ENCODE measurements around the gene HOXD10.

Gene HOXD10

GRCh38 chr2:176099728-176100546 lies 16.6 kb upstream of the HOXD10 start, which contains the start of gene HOXD12:
TSS of gene HOXD12 (plus strand) at chr2:176099795. CDS start at chr2:176099802, 7 bp downstream.
- no peak for TF ChIP-seq PPARA (CRISPR knock-in tag; IDR thresholded peaks at IDR 0.05; ENCODE audit: borderline replicate concordance)
- TF ChIP-seq POU6F1 (CRISPR knock-in tag; IDR thresholded peaks at IDR 0.05; ENCODE audit: borderline replicate concordance, low read depth) = no peak
- no peak for TF ChIP-seq ZFP3 (CRISPR knock-in tag; IDR thresholded peaks at IDR 0.05)
- TF ChIP-seq TOX (CRISPR knock-in tag; IDR thresholded peaks at IDR 0.05; ENCODE audit: borderline replicate concordance) = no peak
- no peak for ATAC-seq

- TF ChIP-seq GLIS3 (CRISPR knock-in tag; IDR thresholded peaks at IDR 0.05) (no peak), ZNF8 (CRISPR knock-in tag; IDR thresholded peaks at IDR 0.05) (no peak), ZFP30 (CRISPR knock-in tag; IDR thresholded peaks at IDR 0.05) (no peak), ZC3H10 (CRISPR knock-in tag; IDR thresholded peaks at IDR 0.05) (no peak), ISL1 (CRISPR knock-in tag; IDR thresholded peaks at IDR 0.05) (no peak), ESRRG (CRISPR knock-in tag; IDR thresholded peaks at IDR 0.05) (no peak), OSR1 (CRISPR knock-in tag; IDR thresholded peaks at IDR 0.05) (no peak), ZNF565 (CRISPR knock-in tag; conservative IDR thresholded peaks at IDR 0.05; ENCODE audit: low read depth) (no peak), CSDC2 (CRISPR knock-in tag; IDR thresholded peaks at IDR 0.05) (no peak), BACH2 (CRISPR knock-in tag; IDR thresholded peaks at IDR 0.05; ENCODE audit: borderline replicate concordance) (no peak), POU6F1 (CRISPR knock-in tag; IDR thresholded peaks at IDR 0.05; ENCODE audit: borderline replicate concordance, low read depth) (no peak), TOX (CRISPR knock-in tag; IDR thresholded peaks at IDR 0.05; ENCODE audit: borderline replicate concordance) (no peak), RARB (CRISPR knock-in tag; IDR thresholded peaks at IDR 0.05) (no peak), TSHZ2 (CRISPR knock-in tag; IDR thresholded peaks at IDR 0.05) (no peak), ZNF70 (CRISPR knock-in tag; IDR thresholded peaks at IDR 0.05) (no peak), PATZ1 (CRISPR knock-in tag; IDR thresholded peaks at IDR 0.05; ENCODE audit: borderline replicate concordance) (no peak), CSRNP3 (CRISPR knock-in tag; IDR thresholded peaks at IDR 0.05) (no peak), PPARA (CRISPR knock-in tag; IDR thresholded peaks at IDR 0.05; ENCODE audit: borderline replicate concordance) (no peak), ZFP3 (CRISPR knock-in tag; IDR thresholded peaks at IDR 0.05) (no peak)
- no peak for ATAC-seq
Observed at GRCh38 chr2:176100547-176101140, 15.9 kb upstream of the HOXD10 start.
